Measurements from ENCODE around the gene CD55. TPM values are rescaled to one million over a fixed set of nuclear protein-coding genes. Genes with fewer than 3 reads are reported as not detected.

The CD55 gene
- total and polyA plus RNA-seq, 5 donors from 2014 or later, result 45.4 to 120 (median 55.5) TPM

DNA sequence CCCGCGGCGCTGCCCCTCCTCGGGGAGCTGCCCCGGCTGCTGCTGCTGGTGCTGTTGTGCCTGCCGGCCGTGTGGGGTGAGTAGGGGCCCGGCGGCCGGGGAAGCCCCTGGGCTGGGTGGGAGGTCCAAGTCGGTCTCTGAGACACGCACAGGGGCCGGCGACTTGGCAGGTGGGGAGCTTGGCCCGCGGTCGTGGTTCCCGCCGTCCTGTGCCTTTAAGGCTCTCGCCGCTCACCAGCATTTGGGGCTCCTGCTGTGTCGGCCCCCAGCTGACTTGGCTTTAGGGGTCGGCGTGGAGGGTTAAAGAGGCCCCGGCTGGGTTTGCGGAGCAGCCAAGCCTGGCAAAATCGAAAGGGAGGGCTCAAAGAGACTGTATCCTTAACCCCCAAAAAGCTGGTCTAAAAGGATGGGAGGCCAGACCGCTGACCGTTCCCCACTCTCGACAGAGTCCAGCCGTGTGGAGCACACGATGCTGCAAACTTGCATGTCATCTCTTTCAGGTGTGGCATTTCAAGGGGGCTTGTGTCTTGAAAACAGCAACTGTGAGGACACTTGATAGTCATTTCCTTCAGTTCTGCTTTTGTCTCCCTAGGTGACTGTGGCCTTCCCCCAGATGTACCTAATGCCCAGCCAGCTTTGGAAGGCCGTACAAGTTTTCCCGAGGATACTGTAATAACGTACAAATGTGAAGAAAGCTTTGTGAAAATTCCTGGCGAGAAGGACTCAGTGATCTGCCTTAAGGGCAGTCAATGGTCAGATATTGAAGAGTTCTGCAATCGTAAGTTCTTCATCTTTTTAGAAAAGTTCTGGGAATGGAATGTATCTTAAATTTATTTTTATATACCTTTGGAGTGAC, 540 bp downstream of the CD55 start:
- Histone ChIP-seq H3K9me3 (ENCODE audit: control insufficient read depth in 2 of 2, low read length in 2 of 2) (no peaks in the 10 kb centered on the region), H3K4me1 (ENCODE audit: control insufficient read depth, insufficient read depth, low read length, poor library complexity, severe bottlenecking) (peaks cover 26% of the 10 kb centered on the region), H3K27ac (ENCODE audit: insufficient read depth, low read length, poor library complexity, severe bottlenecking) (peak overlapping the region; percentile 92), H3K36me3 (ENCODE audit: control insufficient read depth, insufficient read depth, low read length) (peaks cover 27% of the 10 kb centered on the region), H3K27me3 (ENCODE audit: control insufficient read depth, insufficient read depth, low read length) (no peaks in the 10 kb centered on the region), H3K4me3 (ENCODE audit: low read depth, low read length) (peak overlapping the region; percentile 86)
- Mint-ChIP-seq H3K4me1 (peaks cover 19 to 46% (median 29%) of the 10 kb centered on the region in 4 donors), H3K4me3 (peak overlapping the region; percentile 90 to 98 (median 96)), H3K27me3 (peaks cover 14% of the 10 kb centered on the region), H3K9me3 (peaks cover 0 to 3% (median 0%) of the 10 kb centered on the region in 7 donors), H3K36me3 (peaks cover 22% of the 10 kb centered on the region), H3K27ac (peak overlapping the region; percentile 98 to 100 (median 100))
- ATAC-seq (ENCODE audit: low read depth in 2 of 2) (no peak), DNase-seq (peak in 1 of 3 donors; percentile 58)

DNA sequence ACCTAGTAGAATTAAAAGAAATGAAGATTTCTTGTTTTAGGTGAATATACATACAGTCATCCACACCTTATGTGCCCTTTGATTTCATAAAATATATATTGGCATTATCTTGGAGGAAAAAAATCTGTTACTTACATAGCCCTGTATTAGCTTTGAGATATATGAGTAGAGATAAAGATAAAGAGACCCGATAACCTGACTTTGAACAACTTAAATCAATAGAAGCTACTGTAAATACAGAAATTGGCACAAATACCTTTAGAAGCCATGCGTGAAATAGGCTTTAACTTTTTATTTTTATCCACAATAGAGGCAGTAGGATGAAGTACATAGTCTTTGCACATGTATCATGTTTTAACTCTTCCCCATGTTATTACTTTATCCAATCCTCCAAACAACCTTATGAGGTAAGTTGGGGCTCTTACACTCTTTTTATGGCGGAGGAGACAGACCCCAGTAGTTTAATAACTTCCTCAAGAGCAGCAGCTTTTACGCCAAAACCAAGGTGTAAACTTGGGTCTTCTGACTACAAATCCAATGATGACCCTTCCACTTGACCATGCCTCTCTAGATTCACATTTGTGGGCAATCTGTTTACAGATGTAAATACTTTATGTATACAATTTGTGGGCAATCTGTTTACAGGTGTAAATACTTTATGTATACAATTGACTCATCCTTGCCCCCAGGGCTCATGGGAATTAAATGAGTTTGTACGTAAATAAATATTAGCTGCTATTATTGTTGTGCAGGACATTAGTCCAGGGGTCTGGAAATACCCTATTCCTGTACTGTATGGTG, 2.1 kb downstream of the CD55 start:
- Histone ChIP-seq H3K4me1 (ENCODE audit: control insufficient read depth, insufficient read depth, low read length, poor library complexity, severe bottlenecking) (peaks cover 26% of the 10 kb centered on the region), H3K9me3 (ENCODE audit: control insufficient read depth in 2 of 2, low read length in 2 of 2) (no peaks in the 10 kb centered on the region)

GRCh38 chr1:207328004-207328403, 6.5 kb downstream of the CD55 start:
- DNase-seq (no peak), ATAC-seq (ENCODE audit: low read depth in 2 of 2) (no peak)
- Mint-ChIP-seq H3K9me3 (peaks cover 0 to 3% (median under 1%) of the 10 kb centered on the region in 7 donors), H3K4me3 (no peak overlapping the region), H3K36me3 (peaks cover 64% of the 10 kb centered on the region), H3K4me1 (peaks cover 17 to 41% (median 31%) of the 10 kb centered on the region in 4 donors), H3K27me3 (no peaks in the 10 kb centered on the region), H3K27ac (peak overlapping the region in 2 of 3 donors; percentile 16 to 46)
- Histone ChIP-seq H3K4me1 (ENCODE audit: control insufficient read depth, insufficient read depth, low read length, poor library complexity, severe bottlenecking) (peaks cover 10% of the 10 kb centered on the region), H3K9me3 (ENCODE audit: control insufficient read depth in 2 of 2, low read length in 2 of 2) (peaks cover 2 to 4% of the 10 kb centered on the region in 2 experiments), H3K27me3 (ENCODE audit: control insufficient read depth, insufficient read depth, low read length) (no peaks in the 10 kb centered on the region), H3K36me3 (ENCODE audit: control insufficient read depth, insufficient read depth, low read length) (peaks cover 81% of the 10 kb centered on the region), H3K27ac (ENCODE audit: insufficient read depth, low read length, poor library complexity, severe bottlenecking) (no peak overlapping the region), H3K4me3 (ENCODE audit: low read depth, low read length) (no peak overlapping the region)

More for the DNA sequence above, 2.1 kb downstream of the CD55 start:
- Histone ChIP-seq H3K27ac (ENCODE audit: insufficient read depth, low read length, poor library complexity, severe bottlenecking) (no peak overlapping the region), H3K27me3 (ENCODE audit: control insufficient read depth, insufficient read depth, low read length) (no peaks in the 10 kb centered on the region), H3K36me3 (ENCODE audit: control insufficient read depth, insufficient read depth, low read length) (peaks cover 43% of the 10 kb centered on the region), H3K4me3 (ENCODE audit: low read depth, low read length) (peak overlapping the region; percentile 71)
- DNase-seq, result no peak
- Mint-ChIP-seq H3K27ac (peak overlapping the region; percentile 18 to 98 (median 76)), H3K27me3 (peaks cover 12% of the 10 kb centered on the region), H3K9me3 (peaks cover 0 to 3% (median 0%) of the 10 kb centered on the region in 7 donors), H3K36me3 (peaks cover 38% of the 10 kb centered on the region), H3K4me3 (peak overlapping the region; percentile 28 to 81 (median 54)), H3K4me1 (peaks cover 21 to 52% (median 32%) of the 10 kb centered on the region in 4 donors)
- no peak for ATAC-seq (ENCODE audit: low read depth in 2 of 2)

DNA sequence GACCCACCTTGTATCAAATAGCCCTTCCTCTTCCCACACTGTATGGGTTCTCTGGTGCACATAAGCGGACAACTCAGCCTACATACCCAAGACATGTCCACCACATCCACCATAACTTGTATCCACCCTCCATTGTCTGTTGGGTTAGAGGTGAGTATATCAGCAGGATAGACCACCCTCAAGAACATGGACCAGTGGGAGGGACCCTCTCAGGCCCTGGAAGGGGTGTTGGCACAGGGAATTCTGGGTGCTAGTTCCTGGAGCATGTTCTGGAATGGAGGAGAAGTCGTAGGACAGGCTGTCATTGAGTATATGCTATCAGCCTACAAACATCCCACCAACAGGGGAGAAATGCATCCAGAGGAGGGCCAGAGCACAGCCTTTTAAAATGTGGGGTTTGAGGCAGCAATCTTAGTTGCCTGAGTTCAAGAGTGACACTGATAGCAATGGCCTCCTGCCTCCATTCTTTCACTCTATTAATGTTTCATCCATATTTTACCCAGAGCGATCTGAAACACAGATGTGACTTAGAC, 7.5 kb downstream of the CD55 start:
- no peak overlapping the region for H3K4me3 ChIP-seq (ENCODE audit: low read depth, low read length)
- Mint-ChIP-seq H3K27me3 (no peaks in the 10 kb centered on the region), H3K9me3 (peaks cover 0 to 10% (median 7%) of the 10 kb centered on the region in 7 donors), H3K27ac (no peak overlapping the region), H3K4me3 (no peak overlapping the region), H3K36me3 (peaks cover 67% of the 10 kb centered on the region), H3K4me1 (peaks cover 17 to 35% (median 26%) of the 10 kb centered on the region in 4 donors)
- H3K27ac ChIP-seq (ENCODE audit: insufficient read depth, low read length, poor library complexity, severe bottlenecking), result no peak overlapping the region
- DNase-seq (no peak), ATAC-seq (ENCODE audit: low read depth in 2 of 2) (no peak)
- H3K4me1 ChIP-seq (ENCODE audit: control insufficient read depth, insufficient read depth, low read length, poor library complexity, severe bottlenecking), result peaks cover 2% of the 10 kb centered on the region
- peaks cover 89% of the 10 kb centered on the region for H3K36me3 ChIP-seq (ENCODE audit: control insufficient read depth, insufficient read depth, low read length)
- no peaks in the 10 kb centered on the region for H3K27me3 ChIP-seq (ENCODE audit: control insufficient read depth, insufficient read depth, low read length)
- peaks cover 10 to 14% of the 10 kb centered on the region in 2 experiments for H3K9me3 ChIP-seq (ENCODE audit: control insufficient read depth in 2 of 2, low read length in 2 of 2)

GRCh38 chr1:207329469-207329868, 8.0 kb downstream of the CD55 start:
- H3K27me3 Mint-ChIP-seq, result no peaks in the 10 kb centered on the region
- peaks cover 20 to 37% (median 27%) of the 10 kb centered on the region in 4 donors for H3K4me1 Mint-ChIP-seq
- Histone ChIP-seq H3K4me3 (ENCODE audit: low read depth, low read length) (no peak overlapping the region), H3K27ac (ENCODE audit: insufficient read depth, low read length, poor library complexity, severe bottlenecking) (no peak overlapping the region), H3K4me1 (ENCODE audit: control insufficient read depth, insufficient read depth, low read length, poor library complexity, severe bottlenecking) (no peaks in the 10 kb centered on the region), H3K27me3 (ENCODE audit: control insufficient read depth, insufficient read depth, low read length) (no peaks in the 10 kb centered on the region), H3K36me3 (ENCODE audit: control insufficient read depth, insufficient read depth, low read length) (peaks cover 86% of the 10 kb centered on the region), H3K9me3 (ENCODE audit: control insufficient read depth in 2 of 2, low read length in 2 of 2) (peaks cover 14 to 15% of the 10 kb centered on the region in 2 experiments)
- no peak for ATAC-seq (ENCODE audit: low read depth in 2 of 2)
- peaks cover 2 to 14% (median 10%) of the 10 kb centered on the region in 7 donors for H3K9me3 Mint-ChIP-seq
- H3K36me3 Mint-ChIP-seq, result peaks cover 68% of the 10 kb centered on the region
- no peak overlapping the region for H3K4me3 Mint-ChIP-seq
- no peak overlapping the region for H3K27ac Mint-ChIP-seq
- no peak for DNase-seq

GRCh38 chr1:207330011-207330710, 8.7 kb downstream of the CD55 start:
- Mint-ChIP-seq H3K36me3 (peaks cover 70% of the 10 kb centered on the region), H3K4me3 (peak overlapping the region in 1 of 4 donors; percentile 24), H3K27me3 (no peaks in the 10 kb centered on the region), H3K9me3 (peaks cover 3 to 16% (median 10%) of the 10 kb centered on the region in 7 donors), H3K4me1 (peaks cover 27 to 41% (median 32%) of the 10 kb centered on the region in 4 donors), H3K27ac (peak overlapping the region in 1 of 3 donors; percentile 21)
- DNase-seq (no peak), ATAC-seq (ENCODE audit: low read depth in 2 of 2) (no peak)
- no peak overlapping the region for H3K27ac ChIP-seq (ENCODE audit: insufficient read depth, low read length, poor library complexity, severe bottlenecking)
- peaks cover 14 to 17% of the 10 kb centered on the region in 2 experiments for H3K9me3 ChIP-seq (ENCODE audit: control insufficient read depth in 2 of 2, low read length in 2 of 2)
- peaks cover 3% of the 10 kb centered on the region for H3K4me1 ChIP-seq (ENCODE audit: control insufficient read depth, insufficient read depth, low read length, poor library complexity, severe bottlenecking)
- H3K4me3 ChIP-seq (ENCODE audit: low read depth, low read length), result no peak overlapping the region
- peaks cover 83% of the 10 kb centered on the region for H3K36me3 ChIP-seq (ENCODE audit: control insufficient read depth, insufficient read depth, low read length)
- no peaks in the 10 kb centered on the region for H3K27me3 ChIP-seq (ENCODE audit: control insufficient read depth, insufficient read depth, low read length)
